ENCODE results near the gene ACACB. TPM values are rescaled to one million over a fixed set of nuclear protein-coding genes. Genes with fewer than 3 reads are reported as not detected.
"Not testable (repeated sequence)": the region's sequence is repeated elsewhere in the genome, so short reads cannot be mapped to it uniquely, and the experiment has no call there.

Gene ACACB
- total RNA-seq, 1 experiment from 2014 or later: 1.6 TPM

DNA sequence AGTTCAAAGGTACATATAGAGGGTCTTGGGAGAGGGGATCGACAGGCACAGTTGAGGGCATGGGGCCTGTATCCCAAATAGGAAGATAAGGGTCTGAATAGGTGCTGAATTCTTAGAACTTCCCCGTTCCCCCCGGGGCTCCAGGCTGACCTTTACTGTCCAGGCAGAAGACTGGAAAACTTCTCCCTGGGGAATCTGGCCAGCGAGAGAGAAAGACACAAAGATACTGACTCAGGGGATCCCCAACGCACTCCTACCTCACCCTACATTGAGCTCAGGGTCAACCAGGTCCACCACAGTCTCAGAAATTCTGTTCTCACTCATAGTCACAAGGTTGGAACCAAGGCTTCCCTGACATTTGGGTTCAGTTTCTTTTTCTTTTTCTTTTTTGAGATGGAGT is 46.2 kb downstream of the ACACB start:
- no peak for DNase-seq (ENCODE audit: low read depth)
- in situ Hi-C loops (cut with HindIII; ENCODE audit: low pct_unique_long_range_greater_than_20kb, low sequenced_read_pairs): no loop called here

DNA sequence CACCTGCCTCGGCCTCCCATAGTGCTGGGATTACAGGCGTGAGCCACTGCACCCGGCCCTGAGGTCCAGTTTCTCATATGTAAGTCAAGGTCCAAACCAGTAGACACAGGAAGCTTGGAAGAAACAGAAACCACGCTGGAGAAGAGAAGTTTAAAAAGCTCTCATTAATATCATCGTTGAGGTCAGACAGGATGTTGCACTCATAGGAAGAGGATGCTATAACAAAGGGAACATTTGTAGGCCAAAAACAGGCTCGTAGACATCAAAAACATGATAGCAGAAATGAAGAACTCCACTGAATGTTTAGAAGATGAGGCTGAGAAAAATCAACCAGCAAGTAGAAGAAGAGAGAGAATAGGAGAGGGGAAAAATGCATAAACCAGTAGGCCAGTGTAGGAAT is 46.8 kb downstream of the ACACB start:
- in situ Hi-C loops (cut with HindIII; ENCODE audit: low pct_unique_long_range_greater_than_20kb, low sequenced_read_pairs): no loop called here
- DNase-seq (ENCODE audit: low read depth): no peak

DNA sequence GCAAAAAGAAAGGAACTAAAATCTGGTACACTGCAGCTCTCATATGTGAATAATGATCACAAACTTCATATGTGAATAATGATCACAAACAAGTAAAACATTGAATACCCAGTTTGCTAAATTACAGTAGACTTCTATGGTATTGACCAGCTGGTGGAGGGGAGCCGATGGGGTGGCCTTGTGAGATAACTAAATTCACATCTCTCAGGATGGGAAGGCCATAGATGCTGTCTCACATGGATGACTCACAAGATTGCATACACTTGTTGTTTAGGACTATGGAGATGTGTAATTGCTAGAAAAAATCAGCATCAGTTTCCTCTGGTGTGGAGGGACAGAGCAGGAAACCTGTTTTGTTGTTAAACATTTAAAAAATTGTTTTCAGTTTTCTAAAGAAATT is 49.2 kb downstream of the ACACB start:
- in situ Hi-C loops (cut with HindIII; ENCODE audit: low pct_unique_long_range_greater_than_20kb, low sequenced_read_pairs): no loop called here
- DNase-seq (ENCODE audit: low read depth): no peak

DNA sequence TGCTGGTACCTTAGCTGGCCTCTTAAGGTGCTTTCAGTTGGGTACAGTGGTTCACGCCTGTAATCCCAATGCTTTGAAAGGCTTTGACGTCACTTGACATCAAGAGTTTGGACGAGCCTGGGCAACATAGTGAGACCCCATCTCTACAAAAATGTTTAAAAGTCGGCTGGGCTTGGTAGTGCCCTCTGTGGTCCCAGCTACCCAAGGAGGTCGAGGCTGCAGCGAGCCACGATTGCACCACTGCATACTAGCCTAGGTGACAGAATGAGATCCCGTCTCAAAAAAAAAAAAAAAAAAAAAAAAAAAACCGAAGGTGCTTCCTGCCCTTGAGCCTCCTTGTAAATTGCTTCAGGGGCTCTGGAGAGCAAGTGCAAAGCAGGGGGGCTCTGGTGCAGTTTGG is 50.0 kb downstream of the ACACB start:
- in situ Hi-C loops (cut with HindIII; ENCODE audit: low pct_unique_long_range_greater_than_20kb, low sequenced_read_pairs): no loop called here

DNA sequence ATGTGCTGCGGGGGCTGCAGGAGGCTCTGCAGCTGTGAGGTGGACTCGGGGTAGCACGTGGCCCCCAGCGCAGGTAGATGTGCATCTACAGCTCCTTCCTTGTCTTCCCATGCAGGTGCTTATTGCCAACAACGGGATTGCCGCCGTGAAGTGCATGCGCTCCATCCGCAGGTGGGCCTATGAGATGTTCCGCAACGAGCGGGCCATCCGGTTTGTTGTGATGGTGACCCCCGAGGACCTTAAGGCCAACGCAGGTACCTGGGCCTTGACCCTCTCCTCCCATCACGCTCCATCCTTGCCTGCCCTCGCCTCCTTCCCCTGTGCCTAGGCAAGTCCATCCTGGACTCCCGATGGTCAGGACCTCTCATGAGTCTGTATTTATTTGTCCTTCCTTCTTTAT is 51.4 kb downstream of the ACACB start:
- in situ Hi-C loops (cut with HindIII; ENCODE audit: low pct_unique_long_range_greater_than_20kb, low sequenced_read_pairs): no loop called here
- DNase-seq (ENCODE audit: low read depth): no peak

More for the DNA sequence above, 50.0 kb downstream of the ACACB start:
- no peak for DNase-seq (ENCODE audit: low read depth)

DNA sequence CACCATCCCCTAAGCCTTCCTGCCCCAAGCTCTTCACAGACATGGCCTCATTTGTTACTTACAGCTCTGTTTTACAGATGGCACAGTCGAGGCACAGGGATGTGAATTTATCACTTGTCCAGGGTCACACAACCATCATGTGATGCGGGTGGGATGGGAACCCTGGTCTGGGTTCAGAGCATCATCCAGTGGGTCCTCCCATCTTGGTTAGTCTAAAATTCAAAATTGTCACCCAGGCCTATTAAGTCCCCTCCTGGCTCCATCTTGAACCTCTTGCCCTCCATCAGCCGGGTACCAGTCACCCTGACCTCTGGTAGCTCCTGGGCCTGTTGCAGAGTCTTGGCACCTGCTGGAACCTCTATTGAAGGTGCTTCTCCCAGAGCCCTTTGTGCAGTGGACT is 52.9 kb downstream of the ACACB start:
- in situ Hi-C loops (cut with HindIII; ENCODE audit: low pct_unique_long_range_greater_than_20kb, low sequenced_read_pairs): no loop called here
- no peak for DNase-seq (ENCODE audit: low read depth)

DNA sequence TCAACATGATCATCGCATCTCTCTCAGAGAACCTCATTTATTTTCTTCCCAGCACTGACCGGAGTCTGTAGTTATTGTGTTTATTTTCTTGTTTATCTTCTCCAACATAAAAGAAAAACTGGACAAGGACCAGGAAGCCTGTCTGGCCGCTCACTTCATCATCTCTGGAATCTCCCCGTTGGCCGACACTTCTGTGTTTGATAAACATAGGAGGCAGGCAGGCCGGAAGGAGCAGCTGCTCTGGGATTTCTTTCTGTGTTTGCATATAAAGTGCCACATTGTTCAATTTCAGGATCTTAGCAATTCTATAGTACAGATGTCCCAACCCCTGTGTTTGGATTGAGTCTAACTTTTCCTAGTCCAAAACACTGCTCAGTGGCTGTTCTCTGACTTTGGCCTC is 53.3 kb downstream of the ACACB start:
- in situ Hi-C loops (cut with HindIII; ENCODE audit: low pct_unique_long_range_greater_than_20kb, low sequenced_read_pairs): no loop called here

DNA sequence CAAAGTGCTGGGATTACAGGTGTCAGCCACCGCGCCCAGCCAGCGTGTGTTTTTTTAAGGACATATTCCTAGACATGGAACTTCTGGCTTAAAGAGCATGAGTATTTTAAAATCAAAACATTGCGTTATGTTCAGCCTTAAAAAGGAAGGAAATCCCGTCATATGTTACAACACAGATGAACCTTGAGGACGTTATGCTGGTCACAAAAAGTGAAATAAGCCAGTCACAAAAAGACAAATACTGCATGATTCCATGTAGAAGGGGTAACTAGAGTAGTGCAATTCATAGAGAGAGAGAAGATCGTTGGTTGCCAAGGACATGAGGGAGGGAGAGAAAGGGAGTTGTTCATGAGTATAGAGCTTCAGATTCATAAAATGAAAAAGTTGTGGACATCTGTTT is 53.9 kb downstream of the ACACB start:
- in situ Hi-C loops (cut with HindIII; ENCODE audit: low pct_unique_long_range_greater_than_20kb, low sequenced_read_pairs): no loop called here
- no peak for DNase-seq (ENCODE audit: low read depth)

More for the DNA sequence above, 53.3 kb downstream of the ACACB start:
- DNase-seq (ENCODE audit: low read depth): no peak

DNA sequence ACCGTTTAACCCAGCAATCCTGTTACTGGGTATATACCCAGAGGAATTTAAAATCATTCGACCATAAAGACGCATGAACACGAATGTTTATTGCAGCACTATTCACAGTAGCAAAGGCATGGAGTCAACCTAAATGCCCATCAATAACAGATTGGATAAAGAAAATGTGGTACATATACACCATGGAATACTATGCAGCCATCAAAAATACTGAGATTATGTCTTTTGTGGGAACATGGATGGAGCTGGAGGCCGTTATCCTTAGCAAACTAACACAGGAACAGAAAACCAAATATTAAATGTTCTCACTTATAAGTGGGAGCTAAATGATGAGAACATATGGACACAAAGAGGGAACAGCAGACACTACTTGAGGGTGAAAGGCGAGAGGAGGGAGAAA is 56.4 kb downstream of the ACACB start:
- not testable (repeated sequence) for DNase-seq (ENCODE audit: low read depth)

DNA sequence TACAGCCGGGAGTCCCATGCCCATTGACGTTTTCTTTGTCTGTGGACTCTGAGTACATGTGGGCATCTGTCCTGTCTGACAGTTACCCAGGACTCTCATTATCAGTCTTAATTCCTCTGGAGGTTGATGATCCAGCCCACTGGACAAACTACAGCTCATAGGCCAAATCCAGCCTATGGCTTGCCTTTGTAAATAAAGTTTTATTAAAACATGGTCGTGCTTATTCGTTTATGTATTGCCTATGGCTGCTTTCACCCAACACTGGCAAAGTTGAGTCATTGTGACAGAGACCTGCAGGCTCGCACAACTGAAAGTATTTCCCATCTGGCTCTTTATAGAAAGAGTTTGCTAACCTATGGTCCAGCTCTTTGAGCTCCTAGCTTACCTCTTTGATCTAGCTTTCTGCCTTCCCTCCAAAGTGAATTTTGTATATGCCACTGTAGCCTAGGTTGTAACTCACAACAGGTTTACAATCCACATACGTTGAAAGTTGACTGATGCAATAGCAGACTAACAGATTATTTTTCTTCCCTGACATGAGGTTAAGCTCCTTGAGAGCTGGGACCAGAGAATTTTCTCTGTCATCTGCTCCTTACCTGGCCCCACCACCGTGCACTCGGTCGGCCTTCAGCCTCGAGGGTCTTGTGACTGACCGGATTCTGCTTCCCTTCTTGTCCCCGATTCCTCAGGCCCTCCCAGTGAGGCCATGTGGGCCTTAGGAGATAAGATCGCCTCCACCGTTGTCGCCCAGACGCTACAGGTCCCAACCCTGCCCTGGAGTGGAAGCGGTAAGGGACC is 57.3 kb downstream of the ACACB start:
- in situ Hi-C loops (cut with HindIII; ENCODE audit: low pct_unique_long_range_greater_than_20kb, low sequenced_read_pairs): no loop called here
- no peak for DNase-seq (ENCODE audit: low read depth)

More for the DNA sequence above, 56.4 kb downstream of the ACACB start:
- in situ Hi-C loops (cut with HindIII; ENCODE audit: low pct_unique_long_range_greater_than_20kb, low sequenced_read_pairs): not testable (repeated sequence)

DNA sequence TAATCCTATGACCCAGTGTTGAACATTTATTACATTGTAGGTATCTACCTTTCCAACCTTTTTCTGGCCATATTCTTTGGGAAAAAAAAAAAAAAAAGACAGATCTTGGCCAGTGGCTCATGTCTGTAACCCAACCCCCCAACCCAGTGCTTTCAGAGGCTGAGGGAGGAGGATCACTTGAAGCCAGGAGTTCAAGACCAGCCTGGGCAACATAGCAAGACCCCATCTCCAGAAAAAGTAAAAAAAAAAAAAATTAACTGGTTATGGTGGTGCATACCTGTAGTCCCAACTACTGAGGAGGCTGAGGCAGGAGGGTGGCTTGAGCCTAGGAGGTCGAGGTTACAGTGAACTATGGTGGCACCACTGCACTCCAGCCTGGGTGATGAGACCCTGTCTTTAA is 58.1 kb downstream of the ACACB start:
- in situ Hi-C loops (cut with HindIII; ENCODE audit: low pct_unique_long_range_greater_than_20kb, low sequenced_read_pairs): no loop called here
- DNase-seq (ENCODE audit: low read depth): no peak

DNA sequence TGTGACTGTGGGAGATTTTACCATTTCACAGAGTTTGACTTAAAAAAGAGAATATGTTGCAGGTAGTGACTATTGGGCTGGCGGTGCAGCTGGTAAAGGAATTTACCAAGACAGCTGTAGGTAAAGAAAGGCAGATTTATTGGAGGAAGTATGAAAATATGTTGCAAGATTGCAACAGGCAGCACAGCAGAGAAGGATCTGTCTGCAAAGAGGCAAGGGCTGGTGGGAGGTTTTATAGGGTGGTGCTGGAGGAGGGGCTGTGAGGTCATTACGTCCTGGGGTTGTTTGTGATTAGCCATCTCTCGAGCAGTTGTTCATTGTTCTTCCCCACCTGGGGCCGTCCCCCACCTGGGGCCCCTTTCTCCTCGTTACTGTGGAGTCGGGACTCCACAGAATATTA is 62.1 kb downstream of the ACACB start:
- no peak for DNase-seq (ENCODE audit: low read depth)
- in situ Hi-C loops (cut with HindIII; ENCODE audit: low pct_unique_long_range_greater_than_20kb, low sequenced_read_pairs): no loop called here

DNA sequence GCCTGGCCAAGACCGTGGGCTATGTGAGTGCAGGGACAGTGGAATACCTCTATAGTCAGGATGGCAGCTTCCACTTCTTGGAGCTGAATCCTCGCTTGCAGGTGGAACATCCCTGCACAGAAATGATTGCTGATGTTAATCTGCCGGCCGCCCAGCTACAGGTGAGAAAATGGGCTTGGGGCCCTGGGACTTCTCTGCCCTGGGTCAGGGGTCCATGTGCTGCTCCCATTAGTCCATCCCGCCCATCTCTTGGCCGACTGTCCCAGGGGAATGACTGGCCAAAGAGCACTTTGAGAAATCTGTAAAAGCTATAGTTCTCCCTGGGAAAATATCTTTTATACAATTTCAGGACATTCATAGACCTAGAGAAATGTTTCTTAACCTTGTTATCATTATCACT is 63.5 kb downstream of the ACACB start:
- in situ Hi-C loops (cut with HindIII; ENCODE audit: low pct_unique_long_range_greater_than_20kb, low sequenced_read_pairs): no loop called here
- DNase-seq (ENCODE audit: low read depth): no peak

DNA sequence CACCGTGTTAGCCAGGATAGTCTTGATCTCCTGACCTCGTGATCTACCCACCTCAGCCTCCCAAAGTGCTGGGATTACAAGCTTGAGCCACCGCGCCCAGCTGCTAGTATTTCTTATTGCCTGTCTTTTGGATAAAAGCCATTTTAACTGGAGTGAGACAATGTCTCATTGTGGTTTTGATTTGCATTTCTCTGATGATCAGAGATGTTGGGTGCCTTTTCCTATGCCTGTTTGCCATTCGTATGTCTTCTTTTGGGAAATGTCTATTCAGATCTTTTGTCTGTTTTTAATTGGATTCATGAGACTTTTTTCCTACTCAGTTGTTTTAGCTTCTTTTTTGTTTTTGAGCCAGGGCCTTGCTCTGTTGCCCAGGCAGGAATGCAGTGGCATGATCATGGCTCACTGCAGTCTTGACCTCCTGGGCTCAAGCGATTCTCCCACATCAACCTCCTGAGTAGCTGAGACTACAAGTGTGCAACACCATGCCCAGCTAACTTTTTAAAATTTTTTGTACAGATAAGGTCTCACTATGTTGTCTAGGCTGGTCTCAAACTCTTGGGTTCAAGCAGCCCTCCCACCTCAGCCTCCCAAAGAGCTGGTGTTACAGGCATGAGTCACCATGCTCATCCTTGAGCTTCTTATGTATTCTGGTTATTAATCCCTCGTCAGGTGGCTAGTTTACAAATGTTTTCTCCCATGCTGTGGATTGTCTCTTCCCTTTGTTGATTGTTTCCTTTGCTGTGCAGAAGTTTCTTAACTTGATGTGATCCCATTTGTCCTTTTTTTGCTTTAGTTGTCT is 65.9 kb downstream of the ACACB start:
- DNase-seq (ENCODE audit: low read depth): no peak
- in situ Hi-C loops (cut with HindIII; ENCODE audit: low pct_unique_long_range_greater_than_20kb, low sequenced_read_pairs): no loop called here

DNA sequence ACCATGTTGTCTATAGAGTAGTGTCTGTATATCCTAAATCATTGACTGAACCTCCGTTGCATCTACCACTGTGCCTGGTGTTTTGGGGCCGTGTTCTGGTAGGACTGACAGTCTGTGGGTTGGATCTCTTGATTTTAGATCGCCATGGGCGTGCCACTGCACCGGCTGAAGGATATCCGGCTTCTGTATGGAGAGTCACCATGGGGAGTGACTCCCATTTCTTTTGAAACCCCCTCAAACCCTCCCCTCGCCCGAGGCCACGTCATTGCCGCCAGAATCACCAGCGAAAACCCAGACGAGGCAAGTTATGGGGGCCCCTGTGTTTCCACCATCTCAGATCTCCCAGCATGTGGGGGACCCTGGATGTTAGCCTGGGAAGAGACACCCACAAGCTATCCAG is 69.1 kb downstream of the ACACB start:
- DNase-seq (ENCODE audit: low read depth): no peak
- in situ Hi-C loops (cut with HindIII; ENCODE audit: low pct_unique_long_range_greater_than_20kb, low sequenced_read_pairs): no loop called here

DNA sequence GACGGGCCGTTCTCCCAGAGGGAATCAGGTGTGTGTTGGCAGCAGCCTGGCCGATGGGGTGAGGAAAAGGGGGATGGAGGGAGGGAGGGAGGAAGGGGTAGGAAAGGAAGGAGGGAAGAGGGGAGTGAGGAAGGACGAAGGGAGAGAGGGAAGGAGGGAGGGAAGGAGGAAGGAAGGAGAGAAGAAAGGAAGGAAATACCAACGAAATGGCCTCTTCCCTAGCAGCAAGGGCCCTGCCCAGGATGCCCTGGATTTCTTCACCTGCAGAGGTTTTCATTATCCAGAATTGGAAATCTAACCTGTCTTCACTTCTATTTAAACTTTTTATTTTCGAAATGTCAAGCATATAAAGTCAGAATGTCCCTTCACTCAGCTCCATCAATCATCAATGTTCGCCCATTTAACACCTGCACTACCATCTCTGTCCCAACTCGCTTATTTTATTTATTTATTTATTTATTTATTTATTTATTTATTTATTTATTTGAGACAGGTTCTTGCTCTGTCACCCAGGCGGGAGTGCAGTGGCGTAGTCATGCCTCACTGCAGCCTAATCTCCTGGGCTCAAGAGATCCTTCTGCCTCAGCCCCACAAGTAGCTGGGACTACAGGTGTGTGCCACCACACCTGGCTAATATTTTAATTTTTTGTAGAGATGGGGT is 70.7 kb downstream of the ACACB start:
- no peak for DNase-seq (ENCODE audit: low read depth)
- in situ Hi-C loops (cut with HindIII; ENCODE audit: low pct_unique_long_range_greater_than_20kb, low sequenced_read_pairs): no loop called here

DNA sequence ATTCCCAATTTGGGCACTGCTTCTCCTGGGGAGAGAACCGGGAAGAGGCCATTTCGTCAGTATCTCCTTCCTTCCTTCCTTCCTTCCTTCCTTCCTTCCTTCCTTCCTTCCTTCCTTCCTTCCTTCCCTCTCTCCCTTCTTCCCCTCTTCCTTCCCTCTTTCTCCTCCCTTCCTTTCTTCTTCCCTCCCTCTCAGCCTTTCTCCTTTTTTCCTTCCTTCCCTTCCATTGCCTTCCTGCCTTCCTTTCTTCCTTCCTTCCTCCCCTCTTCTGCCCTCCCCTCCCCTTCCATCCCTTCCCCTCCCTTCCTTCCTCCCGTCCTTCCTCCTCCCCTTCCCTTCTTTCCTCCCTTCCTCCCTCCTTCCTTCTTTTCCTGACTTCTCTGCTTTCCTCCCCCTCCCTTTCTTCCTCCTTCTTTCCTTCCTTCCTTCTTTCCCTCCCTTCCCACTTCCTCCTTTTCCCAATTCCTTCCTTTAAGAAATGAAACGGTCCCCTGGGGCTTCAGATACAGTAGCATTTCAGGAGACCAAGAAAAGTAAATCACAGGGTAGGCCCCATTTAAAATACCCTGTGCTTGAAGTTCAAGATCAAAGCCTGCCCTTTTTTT is 71.8 kb downstream of the ACACB start:
- in situ Hi-C loops (cut with HindIII; ENCODE audit: low pct_unique_long_range_greater_than_20kb, low sequenced_read_pairs): no loop called here
- DNase-seq (ENCODE audit: low read depth): no peak

DNA sequence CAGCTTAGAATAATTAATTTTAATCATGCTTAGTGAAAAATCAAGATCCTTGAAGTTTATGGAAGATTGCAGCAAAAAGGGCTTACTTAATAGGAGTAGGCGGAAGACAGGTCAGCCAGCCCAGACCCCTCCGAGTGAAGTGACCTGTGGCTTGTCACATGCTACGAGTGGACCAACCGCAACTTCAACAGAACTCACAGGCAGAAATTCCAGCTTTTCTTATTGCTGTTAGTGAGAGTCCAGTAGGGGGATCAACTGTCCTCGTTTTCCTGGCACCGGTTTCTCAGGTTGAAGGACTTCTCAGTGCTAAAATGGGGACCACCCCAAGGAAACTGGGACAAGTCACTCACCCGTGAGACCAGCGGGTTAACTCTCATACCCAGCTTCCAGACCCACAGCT is 72.9 kb downstream of the ACACB start:
- no peak for DNase-seq (ENCODE audit: low read depth)
- in situ Hi-C loops (cut with HindIII; ENCODE audit: low pct_unique_long_range_greater_than_20kb, low sequenced_read_pairs): no loop called here
